ENCODE data around the gene ZNF385D.
"Not testable (repeated sequence)": the region's sequence is repeated elsewhere in the genome, so short reads cannot be mapped to it uniquely, and the experiment has no call there.

ZNF385D gene

DNA sequence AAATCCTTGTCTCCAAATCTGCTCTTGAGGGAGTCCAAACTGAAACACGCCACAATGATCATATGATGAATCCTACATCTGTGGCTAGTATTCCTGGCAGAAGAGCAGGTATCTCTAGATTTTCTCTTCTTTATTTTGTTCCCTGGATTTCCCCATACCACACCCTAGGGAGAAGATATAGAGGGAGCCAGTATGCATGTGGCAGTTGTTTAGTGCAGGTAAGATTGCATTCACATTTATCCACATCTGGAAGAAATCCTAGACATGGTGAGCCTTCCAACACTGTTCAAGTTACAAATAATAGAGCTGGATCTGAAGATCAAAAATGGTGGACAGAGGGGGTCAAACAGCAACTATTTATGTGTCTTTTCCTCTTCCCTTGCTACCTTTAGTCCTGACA, 316.7 kb downstream of the ZNF385D start:
- no peak for DNase-seq

DNA sequence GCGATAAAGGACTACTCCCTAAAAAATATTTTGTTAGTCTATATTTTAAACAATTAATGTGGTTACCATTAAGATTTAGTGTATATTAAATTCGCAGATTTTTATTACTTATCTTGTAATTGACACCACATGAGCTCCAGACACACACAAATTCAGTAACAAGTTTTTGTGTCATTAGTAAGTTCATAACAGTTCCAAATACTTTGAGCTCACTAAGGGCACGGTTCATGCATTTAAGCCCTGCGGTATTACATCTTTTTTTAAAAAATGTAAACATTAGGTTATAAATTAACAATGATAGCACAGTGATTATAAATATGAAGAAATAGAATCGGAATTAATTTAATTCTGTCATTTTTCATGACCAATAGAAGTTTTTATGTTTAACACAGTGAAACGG, 317.3 kb downstream of the ZNF385D start:
- DNase-seq, result no peak

DNA sequence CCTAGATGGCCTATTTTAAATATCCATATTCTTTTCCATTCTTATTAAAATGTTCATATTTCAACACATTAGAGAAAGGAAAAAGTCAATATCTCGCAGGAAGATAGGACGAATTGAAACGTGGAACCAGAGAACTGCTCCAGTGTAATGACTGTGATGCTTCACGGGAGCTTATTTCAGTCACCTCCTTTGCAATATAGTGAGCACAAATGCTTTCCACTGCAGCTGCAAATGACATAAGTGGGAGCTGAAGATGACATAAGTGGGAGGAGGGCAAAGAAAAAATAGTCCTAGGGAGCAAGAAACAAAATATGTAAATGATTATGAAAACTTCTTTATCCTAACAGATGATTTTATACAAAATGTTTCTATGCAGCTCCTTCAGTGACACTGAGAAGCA, 324.1 kb downstream of the ZNF385D start:
- no peak for DNase-seq

DNA sequence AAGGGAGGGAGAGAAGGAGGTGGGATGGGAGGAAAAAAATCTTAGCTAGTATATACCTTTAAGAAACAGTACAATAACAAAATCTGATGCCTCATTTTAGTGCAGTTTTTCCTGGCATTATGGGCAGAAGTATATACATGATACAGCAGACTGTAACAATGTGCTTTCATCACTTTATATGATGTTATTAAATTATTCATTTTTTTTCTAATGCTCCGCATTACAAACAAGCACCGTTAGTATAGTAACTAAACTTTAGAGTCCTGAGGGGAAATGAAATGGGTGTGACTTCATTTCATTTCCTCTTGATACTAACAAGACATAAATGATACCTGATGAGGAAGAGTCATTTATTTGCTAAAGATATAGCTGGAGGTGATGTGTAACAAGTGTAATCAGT, 325.3 kb downstream of the ZNF385D start:
- no peak for DNase-seq

DNA sequence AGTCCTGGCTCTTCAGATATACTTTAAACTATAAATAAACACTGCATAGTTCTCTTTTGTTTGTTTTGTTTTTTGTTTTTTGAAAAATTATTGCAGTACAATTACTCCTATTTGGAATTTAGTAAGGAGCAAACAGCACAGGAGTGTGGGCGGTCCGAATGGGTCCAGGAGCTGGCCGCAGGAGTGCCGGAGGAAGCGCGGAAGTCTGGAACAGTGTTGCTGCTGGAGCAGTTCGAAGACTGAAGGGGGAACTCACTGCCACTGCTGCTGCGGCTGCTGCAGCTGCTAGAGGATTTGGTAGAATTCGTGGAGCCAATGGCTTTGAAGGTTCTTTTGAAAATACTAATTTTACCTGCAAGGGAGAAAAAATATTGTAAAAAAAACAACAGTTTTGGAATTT, 329.9 kb downstream of the ZNF385D start:
- DNase-seq, result no peak

DNA sequence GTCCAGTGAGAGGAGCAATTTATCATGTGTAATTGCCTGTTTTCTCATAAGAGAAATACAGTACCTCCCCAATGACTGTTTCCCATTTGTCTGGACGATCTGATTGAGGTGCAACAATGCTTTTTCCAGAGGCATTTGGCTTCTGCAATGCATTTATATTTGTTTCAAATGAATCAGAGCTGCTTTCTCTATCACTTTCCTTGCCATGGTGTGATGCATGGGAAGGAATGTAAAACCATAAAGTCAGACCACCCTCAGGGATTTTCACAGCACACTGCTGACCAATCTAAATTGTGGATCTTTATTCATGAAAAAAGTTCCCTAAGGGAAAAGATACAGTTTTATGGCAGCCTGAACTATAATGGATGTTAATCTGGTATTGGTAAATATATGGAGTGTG, 333.0 kb downstream of the ZNF385D start:
- DNase-seq, result no peak

DNA sequence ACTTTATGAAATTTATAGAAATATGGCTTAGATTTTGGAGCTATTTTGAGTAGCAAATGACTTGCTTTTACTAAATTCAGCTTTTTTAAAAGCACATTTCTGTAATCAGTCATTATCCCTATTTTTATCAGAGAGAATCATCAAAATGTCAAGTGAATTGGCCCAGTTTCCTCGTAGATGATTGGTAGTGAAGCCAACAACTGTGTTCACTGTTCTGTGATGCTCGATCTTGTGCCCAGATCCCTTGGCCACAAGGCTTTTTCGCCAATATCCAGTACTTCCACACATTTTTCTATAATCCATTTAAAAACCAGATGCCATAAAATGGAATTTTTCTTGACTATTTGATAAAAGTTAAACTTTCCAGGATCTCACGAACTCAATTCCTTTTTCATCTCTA, 336.5 kb downstream of the ZNF385D start:
- DNase-seq, result no peak

DNA sequence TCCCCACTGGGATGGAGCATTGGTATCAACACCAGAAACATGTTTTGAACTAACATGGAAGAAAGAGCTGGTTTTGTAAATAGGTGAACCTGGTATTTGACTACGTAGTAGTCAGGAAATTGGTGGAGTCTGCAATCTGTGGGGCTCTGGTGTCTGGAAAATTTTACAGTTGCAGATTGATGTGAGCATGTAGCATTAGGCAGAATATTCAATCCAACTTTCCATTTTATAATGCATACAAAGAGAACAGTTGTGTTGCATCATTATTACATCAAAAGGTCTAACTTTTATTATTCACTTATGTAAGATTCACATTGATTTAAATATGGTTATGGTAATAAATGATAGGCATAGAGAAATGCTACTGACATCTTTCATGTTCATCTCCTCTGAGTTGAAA, 340.0 kb downstream of the ZNF385D start:
- no peak for DNase-seq

DNA sequence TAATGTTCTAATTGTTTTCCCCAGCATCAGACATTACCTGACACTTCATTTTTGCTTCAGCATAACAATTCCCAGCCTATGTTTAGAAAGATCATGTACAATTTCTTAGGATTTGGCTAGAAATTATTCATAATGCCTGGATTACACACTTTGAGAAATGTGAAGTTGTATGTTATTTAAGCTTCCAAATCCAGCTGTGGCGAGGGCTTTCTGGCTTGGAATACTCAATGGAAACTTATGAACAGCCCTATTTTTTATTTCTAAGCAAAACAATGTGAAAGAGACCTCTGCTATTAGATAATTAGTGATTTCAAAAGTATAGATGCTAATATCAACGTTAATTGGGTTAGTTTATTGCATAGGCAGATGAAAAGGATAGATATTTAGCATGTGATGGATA, 341.6 kb downstream of the ZNF385D start:
- no peak for DNase-seq

DNA sequence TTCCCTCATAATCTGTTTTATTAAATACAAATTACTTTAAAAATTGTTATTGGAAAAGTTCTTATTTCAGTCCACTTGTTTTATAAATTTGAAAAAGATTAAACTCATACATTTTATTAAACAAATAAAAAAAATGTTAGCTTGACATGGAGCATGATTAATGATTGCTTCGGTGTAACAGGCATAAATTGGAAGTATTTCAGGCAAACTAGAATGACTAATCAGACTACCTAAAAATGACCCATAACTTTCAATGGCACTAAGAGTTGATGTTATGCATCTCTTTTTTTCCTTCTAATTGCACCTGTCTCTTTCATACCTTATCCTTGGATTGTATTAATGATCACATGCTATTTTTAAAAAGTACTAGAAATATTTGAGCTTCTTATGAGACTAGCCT, 343.3 kb downstream of the ZNF385D start:
- DNase-seq, result no peak

DNA sequence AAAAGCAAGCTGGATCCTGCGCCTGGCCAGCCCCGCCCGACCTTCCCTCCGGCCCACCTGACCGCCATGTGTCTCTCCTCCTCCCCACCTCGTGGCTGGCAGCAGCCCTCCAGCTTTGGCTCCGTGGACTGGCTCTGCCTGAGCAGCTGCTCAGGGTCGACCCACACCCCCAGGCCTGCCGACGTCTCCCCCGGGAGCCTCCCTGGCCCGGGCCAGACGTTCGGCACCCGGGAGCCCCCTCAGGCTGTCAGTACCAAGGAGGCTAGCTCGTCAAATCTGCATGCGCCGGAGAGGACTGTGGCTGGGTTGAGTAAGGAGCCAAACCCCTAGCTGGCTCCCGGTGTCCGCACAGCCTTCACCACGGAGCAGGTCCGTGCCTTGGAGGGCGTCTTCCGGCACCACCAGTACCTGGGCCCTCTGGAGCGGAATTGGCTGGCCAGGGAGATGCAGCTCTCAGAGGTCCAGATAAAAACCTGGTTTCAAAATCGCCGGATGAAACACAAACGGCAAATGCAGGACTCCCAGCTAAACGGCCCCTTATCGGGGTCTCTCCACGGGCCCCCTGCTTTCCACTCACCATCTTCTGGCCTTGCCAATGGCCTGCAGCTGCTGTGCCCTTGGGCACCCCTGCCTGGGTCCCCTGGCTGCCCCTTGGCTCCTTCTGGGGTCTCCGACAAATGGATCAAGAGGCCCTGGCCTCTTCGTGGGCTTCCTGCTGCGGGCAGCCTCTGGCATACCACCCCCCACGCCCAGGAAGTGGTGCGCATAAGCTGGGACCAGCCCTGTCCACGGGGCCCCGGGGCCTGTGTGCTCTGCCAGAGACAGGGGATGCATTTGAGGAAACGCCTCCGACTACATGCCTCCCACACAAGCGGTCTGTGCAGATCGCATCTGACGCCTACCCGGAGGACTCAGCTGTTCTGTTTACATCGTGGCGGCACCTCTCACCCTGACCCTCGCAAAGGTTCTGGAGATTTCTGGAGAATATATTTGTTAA, 345.0 kb downstream of the ZNF385D start:
- DNase-seq, result no peak

DNA sequence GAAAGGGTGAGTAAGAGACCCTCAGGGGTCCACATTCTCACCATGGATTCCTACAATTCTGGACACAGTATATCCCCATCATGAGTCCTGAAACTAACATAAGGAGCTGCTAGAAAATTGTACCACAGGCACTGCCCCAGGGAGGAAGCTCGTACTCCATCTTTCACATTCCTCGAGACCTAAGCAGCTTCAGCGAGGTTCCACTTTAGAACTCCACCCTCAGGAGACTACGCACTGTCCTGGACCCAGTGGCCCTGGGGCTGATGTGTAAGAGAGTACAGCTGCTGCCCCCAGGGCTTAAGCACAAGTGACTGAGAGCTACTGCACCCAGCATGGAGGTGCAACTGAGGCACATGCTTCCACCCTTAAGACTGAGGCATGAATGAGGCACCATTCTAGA, 352.5 kb downstream of the ZNF385D start:
- no peak for DNase-seq

DNA sequence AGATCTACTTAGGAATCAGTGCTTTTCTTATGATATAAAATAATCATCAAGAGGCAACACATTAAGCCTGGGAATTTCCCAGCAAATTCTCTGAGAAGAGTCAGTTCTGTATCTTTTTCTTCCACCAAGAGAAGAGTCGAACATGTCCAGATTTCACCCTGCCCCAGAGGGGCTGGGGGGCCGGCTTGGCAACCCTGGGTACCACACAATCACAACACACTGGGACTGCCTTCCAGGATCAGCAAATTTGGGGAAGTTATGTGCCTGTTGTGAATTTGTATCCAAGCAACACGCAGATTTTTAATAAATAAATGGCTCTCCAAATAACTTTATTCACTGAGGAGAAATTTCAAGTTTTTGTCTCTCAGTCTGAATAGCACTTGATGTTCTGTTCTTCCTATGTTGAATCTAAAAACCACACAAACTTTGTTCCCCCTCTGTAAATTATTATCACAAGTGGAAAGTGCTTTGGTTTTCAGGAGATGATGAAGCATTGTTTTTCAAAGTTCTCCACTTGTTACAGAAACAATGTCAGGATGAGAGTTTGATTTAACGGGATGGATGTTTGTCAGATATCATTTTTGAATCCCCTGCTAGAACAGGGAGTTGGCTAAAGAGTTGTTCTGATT, 357.2 kb downstream of the ZNF385D start:
- DNase-seq, result peak; percentile 44

DNA sequence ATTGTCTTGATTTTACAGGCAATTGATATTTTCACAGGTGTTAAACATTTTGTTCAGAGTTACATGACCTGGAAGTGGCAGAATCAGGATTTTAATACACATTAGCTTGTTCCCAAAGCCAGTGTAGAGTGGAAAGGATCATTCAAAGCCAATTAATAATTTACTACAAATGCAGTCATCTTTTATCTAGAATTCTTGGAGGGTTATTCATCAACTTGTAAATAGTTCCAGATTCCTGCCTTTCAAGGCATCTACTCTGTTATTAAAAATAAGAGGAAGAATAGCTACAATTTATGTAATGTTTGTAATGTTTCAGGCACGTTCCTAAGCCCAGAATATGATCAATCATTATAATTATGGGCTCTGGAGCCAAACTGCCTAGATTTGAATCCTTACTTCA, 358.5 kb downstream of the ZNF385D start:
- DNase-seq, result no peak

DNA sequence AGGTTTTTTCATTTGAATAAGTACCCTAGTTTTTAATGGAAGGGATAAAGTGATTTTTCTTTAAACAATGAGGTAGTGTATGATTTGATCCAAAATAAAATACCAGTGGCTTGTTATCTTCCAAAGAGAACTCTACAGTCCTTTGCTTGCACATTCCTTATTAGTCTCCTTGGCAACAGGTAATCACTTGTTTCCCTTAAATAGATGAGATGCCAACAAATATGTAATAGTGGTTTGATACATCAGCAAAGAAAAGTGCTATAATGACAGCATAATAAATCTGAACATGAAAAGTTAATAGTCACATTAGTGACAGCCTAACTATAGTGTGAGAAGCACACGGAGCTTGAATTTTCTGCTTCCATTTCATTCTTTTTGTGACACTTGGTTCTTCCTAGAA, 360.2 kb downstream of the ZNF385D start:
- DNase-seq, result no peak

DNA sequence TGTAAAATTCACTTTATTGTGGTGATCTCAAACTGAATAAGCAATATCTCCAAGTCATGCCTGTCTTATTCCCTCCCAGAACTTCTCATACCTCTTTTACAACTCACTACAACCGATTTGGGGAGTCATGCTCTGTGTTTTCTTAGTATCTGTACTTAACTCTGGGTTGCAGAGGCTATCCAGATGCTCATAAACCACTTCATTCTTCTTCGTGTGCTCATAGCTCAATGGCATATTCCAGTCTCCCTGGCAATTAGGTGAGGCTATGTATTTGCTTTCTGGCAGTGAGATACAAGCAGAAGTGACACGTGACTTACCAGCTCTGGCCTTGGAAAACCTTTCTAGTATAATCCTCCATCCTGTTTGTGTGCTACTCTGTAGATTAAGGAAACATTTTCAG, 360.9 kb downstream of the ZNF385D start:
- no peak for DNase-seq

DNA sequence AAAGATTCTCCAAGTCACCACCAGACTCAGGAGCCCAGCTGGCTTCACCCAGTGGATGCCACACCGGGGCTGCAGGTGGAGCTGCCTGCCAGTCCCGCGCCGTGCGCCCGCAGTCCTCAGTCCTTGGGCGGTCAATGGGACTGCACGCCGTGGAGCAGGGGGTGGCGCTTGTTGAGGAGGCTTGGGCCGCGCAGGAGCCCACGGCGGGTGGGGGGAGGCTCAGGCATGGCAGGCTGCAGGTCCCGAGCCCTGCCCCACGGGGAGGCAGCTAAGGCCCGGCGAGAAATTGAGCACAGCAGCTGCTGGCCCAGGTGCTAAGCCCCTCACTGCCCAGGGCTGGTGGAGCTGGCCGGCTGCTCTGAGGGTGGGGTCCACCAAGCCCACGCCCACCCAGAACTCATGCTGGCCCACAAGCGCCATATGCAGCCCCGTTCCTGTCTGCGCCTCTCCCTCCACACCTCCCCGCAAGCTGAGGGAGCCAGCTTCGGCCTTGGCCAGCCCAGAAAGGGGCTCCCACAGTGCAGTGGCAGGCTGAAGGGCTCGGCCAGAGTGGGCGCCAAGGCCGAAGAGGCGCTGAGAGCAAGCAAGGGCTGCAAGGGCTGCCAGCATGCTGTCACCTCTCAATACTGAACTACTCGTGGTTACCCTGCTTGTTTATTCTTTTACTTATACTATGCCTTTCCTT, 363.7 kb downstream of the ZNF385D start:
- not testable (repeated sequence) for DNase-seq

DNA sequence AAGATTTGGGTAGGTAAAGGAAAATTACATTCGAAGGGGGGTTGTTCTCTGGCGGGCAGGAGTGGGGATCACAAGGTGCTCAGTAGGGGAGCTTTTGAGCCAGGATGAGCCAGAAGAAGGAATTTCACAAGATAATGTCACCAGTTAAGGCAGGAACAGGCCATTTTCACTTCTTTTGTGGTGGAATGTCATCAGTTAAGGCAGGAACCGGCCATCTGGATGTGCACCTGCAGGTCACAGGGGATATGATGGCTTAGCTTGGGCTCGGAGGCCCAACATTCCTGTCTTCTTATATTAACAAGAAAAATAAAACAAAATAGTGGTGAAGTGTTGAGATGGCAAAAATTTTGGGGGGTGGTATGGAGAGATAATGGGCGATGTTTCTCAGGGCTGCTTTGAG, 373.0 kb downstream of the ZNF385D start:
- not testable (repeated sequence) for DNase-seq

DNA sequence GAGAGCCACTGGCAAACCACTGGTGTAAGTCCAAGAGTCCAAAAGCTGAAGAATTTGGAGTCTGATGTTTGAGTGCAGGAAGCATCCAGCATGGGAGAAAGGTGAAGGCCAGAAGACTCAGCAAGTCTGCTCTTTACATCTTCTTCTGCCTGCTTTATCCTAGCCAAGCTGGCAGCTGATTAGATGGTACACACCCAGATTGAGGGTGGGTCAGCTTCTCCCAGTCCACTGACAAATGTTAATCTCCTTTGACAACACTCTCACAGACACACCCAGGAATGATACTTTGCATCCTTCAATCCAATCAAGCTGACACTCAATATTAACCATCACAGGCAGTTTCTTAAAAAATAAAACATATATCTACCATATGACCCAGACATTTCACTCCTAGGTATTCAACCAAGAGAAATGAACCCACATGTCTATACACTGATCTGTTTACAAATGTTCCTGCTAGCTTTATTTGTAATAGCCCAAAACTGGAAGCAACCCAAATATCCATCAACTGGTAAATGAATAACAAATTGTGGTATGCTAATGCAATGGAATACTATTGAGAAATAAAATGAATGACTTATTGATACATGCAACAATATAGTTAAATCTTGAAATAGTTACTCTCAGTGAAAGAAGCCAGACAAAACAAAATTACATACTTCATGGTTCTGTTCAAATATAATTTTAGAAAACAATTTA, 373.8 kb downstream of the ZNF385D start:
- no peak for DNase-seq

DNA sequence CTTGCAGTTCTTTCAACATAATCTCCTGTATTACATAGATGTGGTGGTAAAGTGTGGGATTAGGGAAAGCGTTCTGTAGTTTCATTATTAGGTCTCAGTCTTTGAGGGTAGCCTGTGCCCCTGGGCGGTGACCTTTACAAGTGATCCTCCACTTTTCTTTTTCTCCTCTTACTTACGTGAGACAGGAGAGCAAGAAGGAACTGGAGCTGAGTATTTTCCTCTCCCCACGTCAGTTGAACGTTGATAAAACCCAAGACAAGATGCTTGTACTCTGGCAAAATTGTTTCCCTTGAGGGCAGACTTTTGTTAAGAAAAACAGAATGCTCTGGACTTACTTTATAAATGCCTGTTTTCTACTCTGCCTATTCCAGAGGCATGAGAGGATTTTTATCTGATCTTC, 378.7 kb downstream of the ZNF385D start:
- no peak for DNase-seq

All from femur (tissue), 1 donor.